ENCODE data around the gene CMSS1.
A peak's percentile ranks its signal among the peaks of the same experiment; 100 is the strongest.

The CMSS1 gene

DNA sequence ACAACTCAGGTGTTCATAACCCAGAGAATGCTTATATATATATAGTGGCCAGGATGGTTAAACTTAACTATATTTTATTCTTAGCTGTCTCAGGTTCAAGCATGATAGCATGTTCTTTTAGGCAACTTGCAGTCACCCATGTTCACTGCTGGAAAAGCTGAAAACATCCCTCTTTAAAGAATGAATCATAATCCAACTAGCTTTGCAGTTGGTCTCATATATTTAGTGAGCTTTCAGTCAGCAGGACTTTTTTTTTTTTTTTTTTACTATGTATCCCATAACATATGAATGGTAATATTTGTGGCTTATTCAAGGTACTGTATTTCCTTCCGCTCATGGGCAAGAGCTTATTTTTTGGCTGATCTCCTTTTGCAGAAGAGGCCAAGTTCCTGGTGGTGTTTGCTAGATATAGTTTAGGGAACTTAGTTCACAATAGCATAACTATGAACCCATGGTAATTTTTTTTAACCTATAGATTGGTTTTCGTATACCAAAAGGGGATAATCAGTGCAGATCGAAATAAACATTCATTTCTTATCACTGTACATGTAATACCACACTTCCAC is 77.6 kb downstream of the CMSS1 start:
- H3K4me1 ChIP-seq (ENCODE audit: insufficient read depth, low read length, poor library complexity, severe bottlenecking) = peaks cover 12% of the 10 kb centered on the region
- H3K36me3 ChIP-seq (ENCODE audit: insufficient read depth, low read length) = no peaks in the 10 kb centered on the region
- no peak overlapping the region for H2AFZ ChIP-seq (ENCODE audit: low read length)
- no peak overlapping the region for H3K4me3 ChIP-seq (ENCODE audit: low read length, poor library complexity, severe bottlenecking)
- H3K9me3 ChIP-seq (ENCODE audit: insufficient read depth, low read depth, low read length) = no peaks in the 10 kb centered on the region
- no peaks in the 10 kb centered on the region for H3K79me2 ChIP-seq (ENCODE audit: insufficient read depth, low read length)
- H3K9ac ChIP-seq (ENCODE audit: low read depth, low read length, poor library complexity, severe bottlenecking) = no peak overlapping the region
- no peaks in the 10 kb centered on the region for H3F3A ChIP-seq (ENCODE audit: low read depth)
- no peaks in the 10 kb centered on the region for H3K27me3 ChIP-seq (ENCODE audit: insufficient read depth, low read length, poor library complexity, severe bottlenecking)
- peak overlapping the region; percentile 9 for H3K4me2 ChIP-seq (ENCODE audit: low read depth, low read length, poor library complexity, severe bottlenecking)
- no peaks in the 10 kb centered on the region for H4K20me1 ChIP-seq (ENCODE audit: insufficient read depth, low read length, poor library complexity, severe bottlenecking)
- no peak for TF ChIP-seq EZH2phosphoT487 (IDR thresholded peaks at IDR 0.05; ENCODE audit: borderline replicate concordance)
- TF ChIP-seq, protein P1, sequence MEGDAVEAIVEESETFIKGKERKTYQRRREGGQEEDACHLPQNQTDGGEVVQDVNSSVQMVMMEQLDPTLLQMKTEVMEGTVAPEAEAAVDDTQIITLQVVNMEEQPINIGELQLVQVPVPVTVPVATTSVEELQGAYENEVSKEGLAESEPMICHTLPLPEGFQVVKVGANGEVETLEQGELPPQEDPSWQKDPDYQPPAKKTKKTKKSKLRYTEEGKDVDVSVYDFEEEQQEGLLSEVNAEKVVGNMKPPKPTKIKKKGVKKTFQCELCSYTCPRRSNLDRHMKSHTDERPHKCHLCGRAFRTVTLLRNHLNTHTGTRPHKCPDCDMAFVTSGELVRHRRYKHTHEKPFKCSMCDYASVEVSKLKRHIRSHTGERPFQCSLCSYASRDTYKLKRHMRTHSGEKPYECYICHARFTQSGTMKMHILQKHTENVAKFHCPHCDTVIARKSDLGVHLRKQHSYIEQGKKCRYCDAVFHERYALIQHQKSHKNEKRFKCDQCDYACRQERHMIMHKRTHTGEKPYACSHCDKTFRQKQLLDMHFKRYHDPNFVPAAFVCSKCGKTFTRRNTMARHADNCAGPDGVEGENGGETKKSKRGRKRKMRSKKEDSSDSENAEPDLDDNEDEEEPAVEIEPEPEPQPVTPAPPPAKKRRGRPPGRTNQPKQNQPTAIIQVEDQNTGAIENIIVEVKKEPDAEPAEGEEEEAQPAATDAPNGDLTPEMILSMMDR (conservative IDR thresholded peaks at IDR 0.05; ENCODE audit: low read length) = no peak
- H3K9me2 ChIP-seq (replicated peaks; ENCODE audit: low read depth, low read length) = no peaks in the 10 kb centered on the region

DNA sequence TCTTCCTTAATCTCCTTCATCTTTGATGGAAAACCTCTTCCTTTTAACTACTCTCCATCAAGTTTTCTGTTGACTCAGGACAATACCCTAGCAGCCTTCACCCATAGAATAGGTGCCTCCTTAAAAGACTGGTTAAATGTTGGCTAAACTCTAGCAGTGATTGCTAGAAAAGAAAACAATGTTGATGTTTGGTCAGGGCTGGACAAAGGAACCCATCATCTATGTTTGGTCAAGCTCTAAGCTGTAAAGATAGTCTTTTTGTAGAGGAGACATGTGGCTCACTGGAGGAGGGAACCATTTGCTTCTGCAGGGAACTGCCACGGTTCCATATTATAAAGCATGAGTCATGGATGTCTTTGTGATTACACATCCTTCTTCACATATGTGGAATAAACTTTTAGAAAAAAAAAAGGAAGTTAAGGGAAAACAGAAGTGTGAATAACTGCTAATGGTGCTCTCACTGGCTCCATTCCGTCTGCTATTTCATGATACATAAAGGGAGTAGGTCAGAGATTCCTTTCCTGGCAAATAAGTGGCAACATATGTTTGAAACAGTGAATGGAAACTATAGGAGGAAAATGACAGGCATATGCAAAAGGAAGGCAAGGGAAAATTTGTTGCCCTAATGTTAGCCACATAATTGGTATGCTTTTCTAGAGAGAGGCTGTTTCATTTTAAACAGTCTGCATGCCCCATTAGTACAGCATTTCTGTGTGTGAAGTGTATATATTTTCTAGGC is 78.2 kb downstream of the CMSS1 start:
- Histone ChIP-seq H3K9ac (ENCODE audit: low read depth, low read length, poor library complexity, severe bottlenecking) (no peak overlapping the region), H3K4me2 (ENCODE audit: low read depth, low read length, poor library complexity, severe bottlenecking) (peak overlapping the region; percentile 9)

DNA sequence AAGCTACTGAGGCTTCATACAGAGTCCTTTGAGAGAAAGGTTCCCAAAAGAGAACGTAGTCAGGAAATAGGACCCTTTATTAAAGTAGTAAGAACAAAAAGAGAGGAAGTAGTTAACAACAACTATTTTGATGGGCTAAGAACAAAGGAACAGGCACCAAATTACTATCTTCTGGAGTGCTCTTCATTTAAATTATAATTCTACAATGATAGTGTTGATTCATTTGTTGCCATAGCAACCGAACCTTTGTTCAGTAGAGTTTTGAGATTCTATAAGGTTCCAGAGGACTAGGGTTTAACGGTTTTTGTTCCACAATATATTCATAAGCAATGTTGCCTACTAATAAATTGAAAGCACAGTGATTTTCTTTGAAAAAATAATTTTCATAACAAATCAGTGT is 78.8 kb downstream of the CMSS1 start:
- H3K9me3 ChIP-seq (ENCODE audit: insufficient read depth, low read depth, low read length) = no peaks in the 10 kb centered on the region
- no peaks in the 10 kb centered on the region for H3K36me3 ChIP-seq (ENCODE audit: insufficient read depth, low read length)
- H3K4me3 ChIP-seq (ENCODE audit: low read length, poor library complexity, severe bottlenecking) = no peak overlapping the region
- no peaks in the 10 kb centered on the region for H3K27me3 ChIP-seq (ENCODE audit: insufficient read depth, low read length, poor library complexity, severe bottlenecking)
- TF ChIP-seq EZH2phosphoT487 (IDR thresholded peaks at IDR 0.05; ENCODE audit: borderline replicate concordance) = no peak
- TF ChIP-seq, protein P1 (conservative IDR thresholded peaks at IDR 0.05; ENCODE audit: low read length) = no peak
- no peaks in the 10 kb centered on the region for H4K20me1 ChIP-seq (ENCODE audit: insufficient read depth, low read length, poor library complexity, severe bottlenecking)
- no peak overlapping the region for H3K9ac ChIP-seq (ENCODE audit: low read depth, low read length, poor library complexity, severe bottlenecking)
- H3F3A ChIP-seq (ENCODE audit: low read depth) = no peaks in the 10 kb centered on the region
- H3K4me2 ChIP-seq (ENCODE audit: low read depth, low read length, poor library complexity, severe bottlenecking) = peak overlapping the region; percentile 9
- no peaks in the 10 kb centered on the region for H3K79me2 ChIP-seq (ENCODE audit: insufficient read depth, low read length)
- H3K4me1 ChIP-seq (ENCODE audit: insufficient read depth, low read length, poor library complexity, severe bottlenecking) = peaks cover 12% of the 10 kb centered on the region
- no peak overlapping the region for H2AFZ ChIP-seq (ENCODE audit: low read length)
- no peaks in the 10 kb centered on the region for H3K9me2 ChIP-seq (replicated peaks; ENCODE audit: low read depth, low read length)

More for the DNA sequence above, 78.2 kb downstream of the CMSS1 start:
- Histone ChIP-seq H2AFZ (ENCODE audit: low read length) (no peak overlapping the region), H3K27me3 (ENCODE audit: insufficient read depth, low read length, poor library complexity, severe bottlenecking) (no peaks in the 10 kb centered on the region), H3K9me3 (ENCODE audit: insufficient read depth, low read depth, low read length) (no peaks in the 10 kb centered on the region), H3K9me2 (replicated peaks; ENCODE audit: low read depth, low read length) (no peaks in the 10 kb centered on the region), H3K79me2 (ENCODE audit: insufficient read depth, low read length) (no peaks in the 10 kb centered on the region), H3K4me1 (ENCODE audit: insufficient read depth, low read length, poor library complexity, severe bottlenecking) (peaks cover 12% of the 10 kb centered on the region), H3K4me3 (ENCODE audit: low read length, poor library complexity, severe bottlenecking) (no peak overlapping the region), H3K36me3 (ENCODE audit: insufficient read depth, low read length) (no peaks in the 10 kb centered on the region), H4K20me1 (ENCODE audit: insufficient read depth, low read length, poor library complexity, severe bottlenecking) (no peaks in the 10 kb centered on the region), H3F3A (ENCODE audit: low read depth) (no peaks in the 10 kb centered on the region)
- TF ChIP-seq, protein P1 (conservative IDR thresholded peaks at IDR 0.05; ENCODE audit: low read length) = no peak

All from Loucy (cell line).